HepG2 (cell line): ENCODE data around the gene ARL11. TPM values are rescaled to one million over a fixed set of nuclear protein-coding genes. Genes with fewer than 3 reads are reported as not detected.
A peak's percentile ranks its signal among the peaks of the same experiment; 100 is the strongest.

Source experiments
- AHDC1 ChIP-seq: sonication (generic); formaldehyde crosslinking; IDR thresholded peaks from 2 replicates; pipeline ENCODE4 v1.5.1; 2020; ENCODE audit warnings: mild to moderate bottlenecking, missing genetic modification reagents, borderline replicate concordance
- CC2D1A ChIP-seq: sonication (generic); formaldehyde crosslinking; IDR thresholded peaks from 2 replicates; pipeline ENCODE4 v1.8.1; 2023; ENCODE audit warnings: mild to moderate bottlenecking, missing genetic modification reagents
- CREB3 ChIP-seq: sonication (generic); formaldehyde crosslinking; IDR thresholded peaks from 2 replicates; pipeline ENCODE4 v1.5.0; 2020; ENCODE audit warnings: missing genetic modification reagents
- NAIF1 ChIP-seq: sonication (generic); formaldehyde crosslinking; IDR thresholded peaks from 2 replicates; pipeline ENCODE4 v1.5.0; 2020; ENCODE audit warnings: mild to moderate bottlenecking, missing genetic modification reagents, borderline replicate concordance
- NR0B2 ChIP-seq: sonication (generic); formaldehyde crosslinking; IDR thresholded peaks from 2 replicates; pipeline ENCODE4 v1.4.0; 2020; ENCODE audit warnings: mild to moderate bottlenecking, missing genetic modification reagents
- PHF5A ChIP-seq: IDR thresholded peaks from one replicate; pipeline ENCODE4 v1.6.1; 2018; ENCODE audit warnings: low read depth, missing genetic modification reagents; ENCODE audit not compliant: unreplicated experiment
- POLR2AphosphoS2 ChIP-seq: IDR thresholded peaks from 2 replicates; pipeline ENCODE4 v1.6.1; 2011; ENCODE audit warnings: low read depth, low read length, improper control_type of control experiment
- PPARG ChIP-seq: conservative IDR thresholded peaks from 2 replicates; pipeline ENCODE4 v1.6.1; 2016; ENCODE audit warnings: missing biosample characterization, missing genetic modification reagents
- SMAD1 ChIP-seq: sonication (generic); formaldehyde crosslinking; IDR thresholded peaks from 2 replicates; pipeline ENCODE4 v1.4.0; 2020; ENCODE audit warnings: missing genetic modification reagents, low read depth, mild to moderate bottlenecking, borderline replicate concordance
- SYNCRIP ChIP-seq: fragments of 200-400 bp; formaldehyde crosslinking; IDR thresholded peaks from 2 replicates; pipeline ENCODE4 v1.6.1; 2018; ENCODE audit warnings: mild to moderate bottlenecking, low read depth, low read length; ENCODE audit not compliant: insufficient read depth
- ZBTB42 ChIP-seq: sonication (generic); formaldehyde crosslinking; IDR thresholded peaks from 2 replicates; pipeline ENCODE4 v1.5.0; 2020; ENCODE audit warnings: mild to moderate bottlenecking, missing genetic modification reagents
- ZFP82 ChIP-seq: sonication (generic); formaldehyde crosslinking; IDR thresholded peaks from 2 replicates; pipeline ENCODE4 v1.5.1; 2020; ENCODE audit warnings: mild to moderate bottlenecking, missing genetic modification reagents, borderline replicate concordance
- ZFY ChIP-seq: sonication (generic); formaldehyde crosslinking; IDR thresholded peaks from 2 replicates; pipeline ENCODE4 v1.4.0; 2020; ENCODE audit warnings: missing genetic modification reagents
- ZNF10 ChIP-seq: sonication (generic); formaldehyde crosslinking; IDR thresholded peaks from 2 replicates; pipeline ENCODE4 v1.4.0; 2020; ENCODE audit warnings: mild to moderate bottlenecking, low read depth, missing genetic modification reagents, borderline replicate concordance
- ZNF549 ChIP-seq: sonication (generic); formaldehyde crosslinking; IDR thresholded peaks from 2 replicates; pipeline ENCODE4 v1.5.0; 2020; ENCODE audit warnings: missing genetic modification reagents
- ZNF773 ChIP-seq: sonication (generic); formaldehyde crosslinking; IDR thresholded peaks from 2 replicates; pipeline ENCODE4 v1.4.0; 2020; ENCODE audit warnings: missing genetic modification reagents, borderline replicate concordance
- polyA plus RNA-seq, 8 experiments: library from polyadenylated mRNA; depleted of rRNA in 3 of 8; stranded (reverse) in 7 of 8; unstranded in 1 of 8; fragments of >200 nt; fragmentation: Illumina TruSeq in 4 of 8; extraction: Trizol in 4 of 8; gene quantifications; 2 replicates each; pipeline versions ENCODE4 v1.2.1 to v1.2.3, GENCODE V29; 2011 to 2016; ENCODE audit warnings: low read depth in 4 of 8, missing spikeins in 1 of 8, mixed read lengths in 1 of 8; ENCODE audit not compliant: insufficient read depth in 1 of 8
- total RNA-seq, 5 experiments: library from RNA; depleted of rRNA; stranded (reverse); fragments of >200 nt; fragmentation: Illumina TruSeq; extraction: Trizol; gene quantifications; 2 replicates each; pipeline ENCODE4 v1.2.3, GENCODE V29; 2016; ENCODE audit warnings: low read depth in 1 of 5
- TF ChIP-seq, protein P1 (sequence below): sonication (generic); formaldehyde crosslinking; IDR thresholded peaks from 2 replicates; pipeline ENCODE4 v1.5.0; 2020; ENCODE audit warnings: missing genetic modification reagents
- TF ChIP-seq, protein P2 (sequence below): sonication (generic); formaldehyde crosslinking; IDR thresholded peaks from 2 replicates; pipeline ENCODE4 v1.4.0; 2020; ENCODE audit warnings: low read depth, missing genetic modification reagents

Gene ARL11
- total and polyA plus RNA-seq, 2 of the 13 experiments (the other 11 are each of a cell fraction or from before 2014, with no cell fraction given), result 0.04 to 0.22 TPM

DNA sequence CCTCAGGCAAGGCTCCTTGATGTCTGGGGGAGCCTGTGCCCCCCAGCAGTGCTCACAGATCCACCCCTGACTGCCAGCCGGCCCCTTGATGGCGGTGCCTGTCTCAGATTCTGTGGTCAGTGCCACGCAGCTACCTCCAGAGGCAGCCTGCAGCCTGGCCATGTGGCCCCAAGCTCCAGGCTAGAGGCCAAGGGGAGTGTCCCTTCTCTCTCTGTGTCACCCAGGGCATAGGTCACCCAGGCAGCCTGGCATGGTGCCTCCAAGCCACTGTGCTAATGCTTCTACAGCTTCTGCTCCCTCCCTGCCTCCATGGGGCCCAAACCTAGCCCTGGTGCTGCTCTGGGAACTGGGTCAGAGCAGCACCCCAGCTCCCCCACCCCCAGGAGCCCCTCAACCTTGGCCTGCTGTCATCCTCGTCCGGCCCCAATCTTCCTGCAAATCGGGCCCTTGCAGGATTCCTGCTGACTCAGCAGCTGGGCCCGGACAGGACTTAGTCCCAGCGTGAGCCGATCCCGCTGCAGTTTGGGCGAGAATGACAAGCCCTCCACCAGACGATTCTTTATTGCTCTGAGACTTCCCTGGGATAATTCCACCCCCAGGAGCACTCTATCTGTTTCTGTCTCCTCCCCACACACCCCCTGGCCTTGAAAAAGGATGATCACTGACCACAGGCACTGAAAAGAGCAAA lies 2.8 kb upstream of the ARL11 start (continued):
- TF ChIP-seq AHDC1, result no peak
- no peak for TF ChIP-seq POLR2AphosphoS2
- TF ChIP-seq PHF5A (CRISPR knock-in tag), result peak; percentile 29
- no peak for TF ChIP-seq NR0B2
- no peak for TF ChIP-seq ZFP82
- TF ChIP-seq, protein P1, sequence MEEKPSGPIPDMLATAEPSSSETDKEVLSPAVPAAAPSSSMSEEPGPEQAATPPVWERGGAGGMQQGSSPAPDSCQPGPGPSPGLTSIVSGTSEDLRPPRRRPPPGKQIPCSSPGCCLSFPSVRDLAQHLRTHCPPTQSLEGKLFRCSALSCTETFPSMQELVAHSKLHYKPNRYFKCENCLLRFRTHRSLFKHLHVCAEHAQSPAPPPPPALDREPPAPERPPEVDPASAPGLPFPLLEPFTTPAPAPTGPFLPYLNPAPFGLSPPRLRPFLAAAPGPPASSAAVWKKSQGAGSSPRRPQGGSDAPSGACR (CRISPR knock-in tag), result no peak
- no peak for TF ChIP-seq SYNCRIP
- TF ChIP-seq, protein P2, sequence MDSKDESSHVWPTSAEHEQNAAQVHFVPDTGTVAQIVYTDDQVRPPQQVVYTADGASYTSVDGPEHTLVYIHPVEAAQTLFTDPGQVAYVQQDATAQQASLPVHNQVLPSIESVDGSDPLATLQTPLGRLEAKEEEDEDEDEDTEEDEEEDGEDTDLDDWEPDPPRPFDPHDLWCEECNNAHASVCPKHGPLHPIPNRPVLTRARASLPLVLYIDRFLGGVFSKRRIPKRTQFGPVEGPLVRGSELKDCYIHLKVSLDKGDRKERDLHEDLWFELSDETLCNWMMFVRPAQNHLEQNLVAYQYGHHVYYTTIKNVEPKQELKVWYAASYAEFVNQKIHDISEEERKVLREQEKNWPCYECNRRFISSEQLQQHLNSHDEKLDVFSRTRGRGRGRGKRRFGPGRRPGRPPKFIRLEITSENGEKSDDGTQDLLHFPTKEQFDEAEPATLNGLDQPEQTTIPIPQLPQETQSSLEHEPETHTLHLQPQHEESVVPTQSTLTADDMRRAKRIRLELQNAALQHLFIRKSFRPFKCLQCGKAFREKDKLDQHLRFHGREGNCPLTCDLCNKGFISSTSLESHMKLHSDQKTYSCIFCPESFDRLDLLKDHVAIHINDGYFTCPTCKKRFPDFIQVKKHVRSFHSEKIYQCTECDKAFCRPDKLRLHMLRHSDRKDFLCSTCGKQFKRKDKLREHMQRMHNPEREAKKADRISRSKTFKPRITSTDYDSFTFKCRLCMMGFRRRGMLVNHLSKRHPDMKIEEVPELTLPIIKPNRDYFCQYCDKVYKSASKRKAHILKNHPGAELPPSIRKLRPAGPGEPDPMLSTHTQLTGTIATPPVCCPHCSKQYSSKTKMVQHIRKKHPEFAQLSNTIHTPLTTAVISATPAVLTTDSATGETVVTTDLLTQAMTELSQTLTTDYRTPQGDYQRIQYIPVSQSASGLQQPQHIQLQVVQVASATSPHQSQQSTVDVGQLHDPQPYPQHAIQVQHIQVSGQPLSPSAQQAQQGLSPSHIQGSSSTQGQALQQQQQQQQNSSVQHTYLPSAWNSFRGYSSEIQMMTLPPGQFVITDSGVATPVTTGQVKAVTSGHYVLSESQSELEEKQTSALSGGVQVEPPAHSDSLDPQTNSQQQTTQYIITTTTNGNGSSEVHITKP, result no peak
- TF ChIP-seq CREB3 (CRISPR knock-in tag), result no peak
- peak; percentile 85 for TF ChIP-seq PPARG (CRISPR knock-in tag)
- TF ChIP-seq ZFY (CRISPR knock-in tag), result peak; percentile 68
- no peak for TF ChIP-seq CC2D1A
- TF ChIP-seq ZNF10, result no peak
- TF ChIP-seq ZNF549 (CRISPR knock-in tag), result no peak
- TF ChIP-seq ZBTB42, result no peak
- no peak for TF ChIP-seq NAIF1 (CRISPR knock-in tag)
- no peak for TF ChIP-seq ZNF773 (CRISPR knock-in tag)
- TF ChIP-seq SMAD1, result no peak
